ENCODE data around the gene ST3GAL2. TPM values are rescaled to one million over a fixed set of nuclear protein-coding genes. Genes with fewer than 3 reads are reported as not detected.

ST3GAL2 gene, protein sequence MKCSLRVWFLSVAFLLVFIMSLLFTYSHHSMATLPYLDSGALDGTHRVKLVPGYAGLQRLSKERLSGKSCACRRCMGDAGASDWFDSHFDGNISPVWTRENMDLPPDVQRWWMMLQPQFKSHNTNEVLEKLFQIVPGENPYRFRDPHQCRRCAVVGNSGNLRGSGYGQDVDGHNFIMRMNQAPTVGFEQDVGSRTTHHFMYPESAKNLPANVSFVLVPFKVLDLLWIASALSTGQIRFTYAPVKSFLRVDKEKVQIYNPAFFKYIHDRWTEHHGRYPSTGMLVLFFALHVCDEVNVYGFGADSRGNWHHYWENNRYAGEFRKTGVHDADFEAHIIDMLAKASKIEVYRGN
- total RNA-seq (10 to 100 TPM; 33.4 to 37.0 TPM), polyA plus RNA-seq (10 to 100 TPM in 1 of 2 donors, 1 to 10 TPM in 1; 8.4 to 27.5 TPM)
- long read RNA-seq, donor 1, full-length matches to known transcripts = 3 of 3 reads
- long read RNA-seq, donor 1, partial matches to known transcripts = 0 of 3 reads
- long read RNA-seq, donor 1, other reads (novel, unspliced or antisense) = 0 of 3 reads
- long read RNA-seq, donor 2, full-length matches to known transcripts = 4 of 4 reads
- long read RNA-seq, donor 2, partial matches to known transcripts = 0 of 4 reads
- long read RNA-seq, donor 2, other reads (novel, unspliced or antisense) = 0 of 4 reads
- long read RNA-seq, donor 3, full-length matches to known transcripts = 4 of 4 reads
- long read RNA-seq, donor 3, partial matches to known transcripts = 0 of 4 reads
- long read RNA-seq, donor 3, other reads (novel, unspliced or antisense) = 0 of 4 reads
- long read RNA-seq, donor 4, full-length matches to known transcripts = 5 of 5 reads
- long read RNA-seq, donor 4, partial matches to known transcripts = 0 of 5 reads
- long read RNA-seq, donor 4, other reads (novel, unspliced or antisense) = 0 of 5 reads
- long read RNA-seq, donor 5, full-length matches to known transcripts = 7 of 7 reads
- long read RNA-seq, donor 5, partial matches to known transcripts = 0 of 7 reads
- long read RNA-seq, donor 5, other reads (novel, unspliced or antisense) = 0 of 7 reads

DNA sequence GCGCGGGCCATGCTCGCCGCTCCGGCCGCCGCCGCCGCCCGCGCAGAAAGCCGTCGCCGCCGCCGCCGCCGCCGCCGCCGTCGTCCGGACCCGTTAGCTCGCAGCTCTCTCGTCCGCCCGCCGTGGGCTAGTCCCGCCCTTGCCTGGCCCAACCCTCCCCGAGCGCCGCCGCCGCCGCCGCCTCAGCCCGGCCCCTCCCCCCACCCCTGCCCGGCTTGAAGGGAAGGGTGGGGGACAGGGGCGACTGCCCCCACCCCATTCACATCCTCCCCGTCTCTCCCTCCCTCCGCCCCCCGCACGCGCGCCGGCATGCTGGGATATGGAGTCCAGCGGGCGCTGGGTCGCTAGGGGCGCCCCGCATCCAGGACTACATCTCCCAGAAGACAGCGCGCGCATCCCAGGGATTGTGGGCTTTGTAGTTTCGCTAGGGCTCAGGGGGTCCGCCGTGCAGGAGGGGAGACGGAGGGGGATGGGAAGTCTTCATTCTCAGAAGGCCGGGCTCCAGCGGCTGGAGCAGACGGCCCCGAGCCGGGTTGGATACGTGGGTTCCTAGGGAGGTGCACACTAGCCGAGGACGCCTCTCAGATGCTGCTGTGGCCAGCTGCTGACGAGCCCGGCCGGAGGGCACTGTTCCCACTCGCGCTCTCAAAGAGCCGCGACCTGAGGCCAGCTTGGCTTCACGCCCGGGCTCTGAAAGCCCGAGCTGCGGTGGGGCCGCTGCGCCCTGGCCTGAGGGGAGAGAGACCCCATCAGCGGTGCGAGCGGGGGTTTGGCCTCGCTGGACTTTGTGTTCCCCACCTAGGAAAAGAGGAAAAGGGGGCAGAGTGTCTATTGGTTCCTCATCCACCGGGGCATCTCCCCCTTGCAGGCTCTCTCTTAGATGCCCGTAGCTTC, at the start of gene ST3GAL2:
Gene ST3GAL2 (minus strand): TSS at position 132 of the 894 bp plus-strand sequence. CDS start 40,570 bp downstream, outside the sequence.
- DNase-seq (peak; percentile 98), ATAC-seq (ENCODE audit: insufficient read depth, low FRiP score) (peak; percentile 98)
- WGBS, 2 donors = 0 to 1% methylated on average over 62 to 82 of the region's 86 CpGs
- TF ChIP-seq, protein P1, sequence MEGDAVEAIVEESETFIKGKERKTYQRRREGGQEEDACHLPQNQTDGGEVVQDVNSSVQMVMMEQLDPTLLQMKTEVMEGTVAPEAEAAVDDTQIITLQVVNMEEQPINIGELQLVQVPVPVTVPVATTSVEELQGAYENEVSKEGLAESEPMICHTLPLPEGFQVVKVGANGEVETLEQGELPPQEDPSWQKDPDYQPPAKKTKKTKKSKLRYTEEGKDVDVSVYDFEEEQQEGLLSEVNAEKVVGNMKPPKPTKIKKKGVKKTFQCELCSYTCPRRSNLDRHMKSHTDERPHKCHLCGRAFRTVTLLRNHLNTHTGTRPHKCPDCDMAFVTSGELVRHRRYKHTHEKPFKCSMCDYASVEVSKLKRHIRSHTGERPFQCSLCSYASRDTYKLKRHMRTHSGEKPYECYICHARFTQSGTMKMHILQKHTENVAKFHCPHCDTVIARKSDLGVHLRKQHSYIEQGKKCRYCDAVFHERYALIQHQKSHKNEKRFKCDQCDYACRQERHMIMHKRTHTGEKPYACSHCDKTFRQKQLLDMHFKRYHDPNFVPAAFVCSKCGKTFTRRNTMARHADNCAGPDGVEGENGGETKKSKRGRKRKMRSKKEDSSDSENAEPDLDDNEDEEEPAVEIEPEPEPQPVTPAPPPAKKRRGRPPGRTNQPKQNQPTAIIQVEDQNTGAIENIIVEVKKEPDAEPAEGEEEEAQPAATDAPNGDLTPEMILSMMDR (IDR thresholded peaks at IDR 0.05; ENCODE audit: control extremely low read depth, extremely low read depth) = peak; percentile 7
- Histone ChIP-seq H3K9ac (ENCODE audit: insufficient read depth in 1 of 2, low read length in 2 of 2) (peak within 1 kb of the TSS in 1 of 2 donors; percentile 73), H3K9me3 (ENCODE audit: control insufficient read depth in 4 of 4, insufficient read depth in 3 of 4, low read length in 3 of 4) (no peaks in the 10 kb centered on the region), H3K27me3 (ENCODE audit: control insufficient read depth in 3 of 3, insufficient read depth in 3 of 3, low read length in 2 of 3) (no peaks in the 10 kb centered on the region), H3K4me3 (peak within 1 kb of the TSS; percentile 79), H3K36me3 (ENCODE audit: control insufficient read depth in 4 of 4, insufficient read depth in 4 of 4, low read length in 4 of 4) (peaks cover 0 to 11% (median 6%) of the 10 kb centered on the region in 4 donors), H3K27ac (ENCODE audit: low read depth in 1 of 2, low read length in 1 of 2) (peak within 1 kb of the TSS; percentile 68 to 85), H3K4me1 (ENCODE audit: control insufficient read depth in 5 of 5, insufficient read depth in 5 of 5, low read length in 5 of 5) (peaks cover 8 to 35% (median 13%) of the 10 kb centered on the region in 5 donors)

DNA sequence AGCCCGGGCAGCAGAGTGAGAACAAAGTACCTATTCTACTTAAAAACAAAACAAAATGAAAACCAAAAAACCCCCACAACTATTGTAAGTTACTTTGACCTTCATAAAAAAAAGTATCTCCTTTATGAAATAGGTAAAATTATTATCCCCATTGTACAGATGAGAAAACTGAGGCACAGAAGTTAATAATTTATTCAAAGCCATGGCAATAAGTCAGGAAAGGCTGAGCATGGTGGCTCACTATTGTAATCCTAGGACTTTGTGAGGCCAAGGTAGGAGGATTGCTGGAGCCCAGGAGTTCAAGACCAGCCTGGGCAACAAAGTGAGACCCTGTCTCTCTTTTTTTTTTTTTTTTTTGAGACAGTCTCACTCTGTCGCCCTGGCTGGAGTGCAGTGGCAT, 46.0 kb upstream of the ST3GAL2 start:
- TF ChIP-seq, protein P1 (IDR thresholded peaks at IDR 0.05; ENCODE audit: control extremely low read depth, extremely low read depth) = no peak
- WGBS, 2 donors = 92 to 94% methylated on average over 2 of the region's 2 CpGs

DNA sequence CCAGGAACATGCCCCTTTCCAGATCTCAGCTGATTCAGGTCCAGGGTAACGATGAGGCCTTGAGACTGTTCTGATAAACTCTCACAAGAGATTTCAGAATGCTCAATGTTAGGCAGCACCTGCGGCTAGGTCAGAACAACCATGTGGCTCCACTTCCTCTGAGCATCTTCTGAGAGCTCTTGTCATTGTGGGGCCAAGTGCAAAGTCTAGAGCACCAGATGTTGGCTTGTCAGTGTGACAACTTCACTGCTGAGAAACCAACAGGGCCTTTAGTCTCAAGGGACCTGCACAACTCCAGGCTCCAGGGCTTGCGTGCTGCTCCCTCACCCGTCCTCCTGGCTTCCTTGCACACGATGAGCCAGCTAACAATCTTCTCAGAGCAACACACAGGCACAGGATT, 44.5 kb upstream of the ST3GAL2 start:
- Histone ChIP-seq H3K4me1 (ENCODE audit: control insufficient read depth in 5 of 5, insufficient read depth in 5 of 5, low read length in 5 of 5) (peaks cover 0 to 6% (median 0%) of the 10 kb centered on the region in 5 donors), H3K27me3 (ENCODE audit: control insufficient read depth in 3 of 3, insufficient read depth in 3 of 3, low read length in 2 of 3) (no peaks in the 10 kb centered on the region), H3K4me3 (no peak overlapping the region), H3K9me3 (ENCODE audit: control insufficient read depth in 4 of 4, insufficient read depth in 3 of 4, low read length in 3 of 4) (no peaks in the 10 kb centered on the region), H3K9ac (ENCODE audit: insufficient read depth in 1 of 2, low read length in 2 of 2) (no peak overlapping the region), H3K36me3 (ENCODE audit: control insufficient read depth in 4 of 4, insufficient read depth in 4 of 4, low read length in 4 of 4) (peaks cover 4 to 60% (median 27%) of the 10 kb centered on the region in 4 donors), H3K27ac (ENCODE audit: low read depth in 1 of 2, low read length in 1 of 2) (no peak overlapping the region)
- TF ChIP-seq, protein P1 (IDR thresholded peaks at IDR 0.05; ENCODE audit: control extremely low read depth, extremely low read depth) = no peak
- 93 to 96% methylated on average over 5 of the region's 5 CpGs for WGBS, 2 donors
- ATAC-seq (ENCODE audit: insufficient read depth, low FRiP score) (no peak), DNase-seq (no peak)

More for the DNA sequence above, 46.0 kb upstream of the ST3GAL2 start:
- peaks cover 0 to 2% (median 0%) of the 10 kb centered on the region in 5 donors for H3K4me1 ChIP-seq (ENCODE audit: control insufficient read depth in 5 of 5, insufficient read depth in 5 of 5, low read length in 5 of 5)
- DNase-seq = no peak
- H3K4me3 ChIP-seq = no peak overlapping the region
- H3K27ac ChIP-seq (ENCODE audit: low read depth in 1 of 2, low read length in 1 of 2) = no peak overlapping the region
- ATAC-seq (ENCODE audit: insufficient read depth, low FRiP score) = no peak
- no peaks in the 10 kb centered on the region for H3K9me3 ChIP-seq (ENCODE audit: control insufficient read depth in 4 of 4, insufficient read depth in 3 of 4, low read length in 3 of 4)
- H3K9ac ChIP-seq (ENCODE audit: insufficient read depth in 1 of 2, low read length in 2 of 2) = no peak overlapping the region
- no peaks in the 10 kb centered on the region for H3K27me3 ChIP-seq (ENCODE audit: control insufficient read depth in 3 of 3, insufficient read depth in 3 of 3, low read length in 2 of 3)
- H3K36me3 ChIP-seq (ENCODE audit: control insufficient read depth in 4 of 4, insufficient read depth in 4 of 4, low read length in 4 of 4) = peaks cover 6 to 48% (median 25%) of the 10 kb centered on the region in 4 donors

Data from lung (tissue), 16 donors.